K562 (cell line): ENCODE measurements around the gene CDK11B. TPM values are rescaled to one million over a fixed set of nuclear protein-coding genes. Genes with fewer than 3 reads are reported as not detected.
A peak's percentile ranks its signal among the peaks of the same experiment; 100 is the strongest.

ENCODE experiments used
- ARID1B ChIP-seq: fragments of 450-650 bp; IDR thresholded peaks from 2 replicates; pipeline ENCODE4 v1.6.1; 2016; ENCODE audit warnings: antibody characterized with exemption, mild to moderate bottlenecking, inconsistent platforms
- CBX3 ChIP-seq, 2 experiments: IDR thresholded peaks; 1 replicate in 1 of 2; 2 replicates in 1 of 2; pipeline ENCODE4 v1.6.1; 2012; ENCODE audit warnings: inconsistent platforms in 2 of 2, low read length in 2 of 2, borderline replicate concordance in 1 of 2, control low read depth in 1 of 2
- CCAR2 ChIP-seq: fragments of 200-400 bp; formaldehyde crosslinking; IDR thresholded peaks from 2 replicates; pipeline ENCODE4 v1.6.1; 2017; ENCODE audit warnings: mild to moderate bottlenecking, low read depth, low read length
- CEBPB ChIP-seq: fragments of 450-650 bp; IDR thresholded peaks from 2 replicates; pipeline ENCODE4 v1.6.1; 2016; ENCODE audit warnings: missing genetic modification characterization, missing compliant biosample characterization
- GTF2F1 ChIP-seq: IDR thresholded peaks from 2 replicates; pipeline ENCODE4 v1.6.1; 2011; ENCODE audit warnings: low read depth, low read length, improper control_type of control experiment
- HIVEP1 ChIP-seq: fragments of 250-450 bp; sonication (Bioruptor Pico); IDR thresholded peaks from 2 replicates; pipeline ENCODE4 v1.4.0; 2020; ENCODE audit warnings: mild to moderate bottlenecking
- HNRNPL ChIP-seq: fragments of 200-400 bp; formaldehyde crosslinking; IDR thresholded peaks from 2 replicates; pipeline ENCODE4 v1.6.1; 2017; ENCODE audit warnings: low read depth, mild to moderate bottlenecking, low read length
- MTA1 ChIP-seq: fragments of 450-650 bp; IDR thresholded peaks from 2 replicates; pipeline ENCODE4 v1.6.1; 2017; ENCODE audit warnings: borderline replicate concordance
- MTA3 ChIP-seq: fragments of 450-650 bp; formaldehyde crosslinking; IDR thresholded peaks from 2 replicates; pipeline ENCODE4 v1.6.1; 2017; ENCODE audit warnings: mild to moderate bottlenecking, borderline replicate concordance
- MYNN ChIP-seq, 2 experiments: sonication (generic); formaldehyde crosslinking in 1 of 2; IDR thresholded peaks; 2 replicates each; pipeline versions ENCODE4 v1.5.0 to v1.6.1; 2016 to 2020; ENCODE audit warnings: antibody characterized with exemption in 1 of 2, missing genetic modification reagents in 1 of 2
- NR0B1 ChIP-seq: fragments of 450-650 bp; IDR thresholded peaks from one replicate; pipeline ENCODE4 v1.6.1; 2018; ENCODE audit warnings: mild to moderate bottlenecking, moderate library complexity; ENCODE audit not compliant: partially characterized antibody
- POLR2B ChIP-seq: fragments of 450-650 bp; IDR thresholded peaks from 2 replicates; pipeline ENCODE4 v1.6.1; 2018; ENCODE audit warnings: low read depth; ENCODE audit not compliant: partially characterized antibody
- PTTG1 ChIP-seq: fragments of 450-650 bp; IDR thresholded peaks from 2 replicates; pipeline ENCODE4 v1.6.1; 2016; ENCODE audit warnings: low read depth, mild to moderate bottlenecking, missing genetic modification characterization, missing compliant biosample characterization
- RBM14 ChIP-seq: fragments of 200-400 bp; formaldehyde crosslinking; IDR thresholded peaks from 2 replicates; pipeline ENCODE4 v1.6.1; 2018; ENCODE audit warnings: low read depth, mild to moderate bottlenecking, low read length, moderate library complexity, borderline replicate concordance; ENCODE audit not compliant: insufficient read depth
- U2AF1 ChIP-seq: fragments of 200-400 bp; formaldehyde crosslinking; optimal IDR thresholded peaks from 2 replicates; pipeline ENCODE3; 2017; ENCODE audit warnings: mild to moderate bottlenecking, low read depth, low read length, moderate library complexity
- USF2 ChIP-seq: sonication (generic); formaldehyde crosslinking; IDR thresholded peaks from 2 replicates; pipeline ENCODE4 v1.5.0; 2020; ENCODE audit warnings: missing genetic modification reagents
- ZC3H4 ChIP-seq: sonication (generic); formaldehyde crosslinking; IDR thresholded peaks from 2 replicates; pipeline ENCODE4 v1.9.0; 2021; ENCODE audit warnings: missing genetic modification reagents, borderline replicate concordance
- ZNF436 ChIP-seq: fragments of 250-450, 450-650 bp; sonication (Bioruptor Pico); formaldehyde crosslinking; IDR thresholded peaks from 2 replicates; pipeline ENCODE4 v1.7.0; 2020; ENCODE audit warnings: mild to moderate bottlenecking
- ZNF57 ChIP-seq: fragments of 450-650 bp; formaldehyde crosslinking; IDR thresholded peaks from 2 replicates; pipeline ENCODE4 v1.4.0; 2020; ENCODE audit warnings: mild to moderate bottlenecking, moderate library complexity
- ZNF609 ChIP-seq: sonication (generic); formaldehyde crosslinking; IDR thresholded peaks from 2 replicates; pipeline ENCODE4 v1.8.1; 2023; ENCODE audit warnings: missing genetic modification reagents, mild to moderate bottlenecking, borderline replicate concordance
- ZNF780A ChIP-seq: fragments of 250-450 bp; sonication (Bioruptor Pico); IDR thresholded peaks from 2 replicates; pipeline ENCODE4 v1.5.0; 2021; ENCODE audit warnings: mild to moderate bottlenecking
- polyA plus RNA-seq, 8 experiments: library from polyadenylated mRNA; depleted of rRNA in 4 of 8; stranded (reverse) in 5 of 8; unstranded in 3 of 8; fragments of >200 nt; fragmentation: Nextera tagmentation in 2 of 8; fragmentation: Illumina TruSeq in 1 of 8; extraction: Ambion mirVana in 2 of 8; extraction: Trizol in 1 of 8; gene quantifications; 2 replicates each; pipeline versions ENCODE4 v1.2.1 to v1.2.3, GENCODE V29; 2011 to 2014; ENCODE audit warnings: inconsistent platforms in 1 of 8, missing spikeins in 1 of 8
- total RNA-seq, 7 experiments: library from RNA; depleted of rRNA in 6 of 7; stranded (reverse); fragments of >200 nt in 6 of 7; fragmentation: Illumina TruSeq in 2 of 7; extraction: Trizol in 2 of 7; gene quantifications; 2 replicates each; pipeline versions ENCODE4 v1.2.1 to v1.2.3, GENCODE V29; 2011 to 2021; ENCODE audit warnings: low replicate concordance in 1 of 7

The CDK11B gene
- total and polyA plus RNA-seq, 9 of the 15 experiments (the other 6 are each of a cell fraction or from before 2014, with no cell fraction given): 2.8 to 52.2 (median 19.5) TPM

- TF ChIP-seq ZNF609 (CRISPR knock-in tag) (no peak), CEBPB (tag) (peak; percentile 79), RBM14 (no peak), NR0B1 (no peak), HNRNPL (no peak), USF2 (peak; percentile 77), U2AF1 (no peak), MTA3 (0 out of 2 replicates have a peak, but pooled peaks have one; percentile 14), ZNF780A (CRISPR knock-in tag) (no peak), GTF2F1 (no peak), POLR2B (no peak), PTTG1 (no peak), ZNF57 (no peak), HIVEP1 (no peak), CCAR2 (no peak), ZNF436 (CRISPR knock-in tag) (no peak), CBX3 (IDR thresholded peaks at IDR 0.05; ENCODE audit: borderline replicate concordance in 1 of 2, low read length in 2 of 2) (peak in 1 of 2 experiments; percentile 38; a peak in 1 of 3 replicates), ARID1B (peak; percentile 50; the same call in 1 of the 2 replicates), MTA1 (no peak), MYNN (IDR thresholded peaks at IDR 0.05) (no peak), MYNN (CRISPR knock-in tag; IDR thresholded peaks at IDR 0.05) (no peak), ZC3H4 (CRISPR knock-in tag) (no peak)
These were observed 44.4 kb downstream of the CDK11B start (continued) for GRCh38 chr1:1614204-1614953.
